ENCODE results near the gene F8. TPM values are rescaled to one million over a fixed set of nuclear protein-coding genes. Genes with fewer than 3 reads are reported as not detected.

F8 gene
- total RNA-seq, 2 donors from 2014 or later, result 13.2 to 39.1 TPM

DNA sequence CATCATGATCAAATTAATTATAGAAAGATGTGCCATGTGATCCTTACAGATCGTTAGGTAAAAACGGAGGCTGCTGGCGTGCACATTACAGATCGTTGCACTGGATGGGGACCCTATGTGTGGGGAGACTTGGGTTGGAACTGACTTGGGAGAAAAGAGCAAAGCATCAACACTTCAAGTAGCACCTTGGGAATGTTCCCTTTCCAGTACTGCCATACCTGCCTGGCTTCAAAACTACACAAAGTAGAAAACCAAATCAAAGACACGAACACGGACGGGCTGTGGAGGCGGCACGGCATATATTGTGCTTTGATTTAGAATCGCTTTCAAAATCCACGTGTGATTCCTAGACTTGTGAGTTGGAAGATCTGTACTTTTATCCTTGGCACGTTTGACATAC is 47.5 kb upstream of the F8 start:
- Histone ChIP-seq H3K36me3 (no peaks in the 10 kb centered on the region), H3K27me3 (replicated peaks; ENCODE audit: insufficient read depth) (no peaks in the 10 kb centered on the region), H3K4me3 (peak overlapping the region; percentile 47 to 51), H3K4me1 (replicated peaks) (no peaks in the 10 kb centered on the region), H3K9me3 (no peaks in the 10 kb centered on the region), H3K27ac (peak overlapping the region in 1 of 2 donors; percentile 82)
- TF ChIP-seq POLR2AphosphoS5 (IDR thresholded peaks at IDR 0.05) (no peak), CTCF (IDR thresholded peaks at IDR 0.05) (no peak), POLR2A (IDR thresholded peaks at IDR 0.05) (no peak)
- DNase-seq (ENCODE audit: low spot score), result no peak
- intact Hi-C loops (cut with DNase I), result loop anchor here (5.0 kb wide), 1 partner anchor 88 kb away; no protein-coding TSS in a partner anchor
- 3% methylated on average over 12 of the region's 12 CpGs for WGBS

- Histone ChIP-seq H3K4me3 (no peak overlapping the region), H3K36me3 (no peaks in the 10 kb centered on the region), H3K4me1 (replicated peaks) (no peaks in the 10 kb centered on the region), H3K9me3 (no peaks in the 10 kb centered on the region), H3K27me3 (replicated peaks; ENCODE audit: insufficient read depth) (no peaks in the 10 kb centered on the region), H3K27ac (no peak overlapping the region)
- no peak for DNase-seq (ENCODE audit: low spot score)
- TF ChIP-seq POLR2A (IDR thresholded peaks at IDR 0.05), result no peak
- TF ChIP-seq POLR2AphosphoS5 (IDR thresholded peaks at IDR 0.05), result no peak
- no peak for TF ChIP-seq CTCF (IDR thresholded peaks at IDR 0.05)
- intact Hi-C loops (cut with DNase I), result no loop called here
- 100% methylated on average over 1 of the region's 1 CpG for whole genome bisulfite sequencing
These were observed 46.9 kb upstream of the F8 start for GRCh38 chrX:155069414-155069813.

GRCh38 chrX:155068165-155068564 is 45.6 kb upstream of the F8 start:
- Histone ChIP-seq H3K36me3 (no peaks in the 10 kb centered on the region), H3K4me3 (no peak overlapping the region), H3K27ac (no peak overlapping the region), H3K4me1 (replicated peaks) (no peaks in the 10 kb centered on the region), H3K9me3 (no peaks in the 10 kb centered on the region), H3K27me3 (replicated peaks; ENCODE audit: insufficient read depth) (no peaks in the 10 kb centered on the region)
- TF ChIP-seq POLR2A (IDR thresholded peaks at IDR 0.05) (no peak), CTCF (IDR thresholded peaks at IDR 0.05) (no peak), POLR2AphosphoS5 (IDR thresholded peaks at IDR 0.05) (no peak)
- no CpG with 5 or more reads among the region's 1 CpG for WGBS
- intact Hi-C loops (cut with DNase I), result no loop called here
- no peak for DNase-seq (ENCODE audit: low spot score)

DNA sequence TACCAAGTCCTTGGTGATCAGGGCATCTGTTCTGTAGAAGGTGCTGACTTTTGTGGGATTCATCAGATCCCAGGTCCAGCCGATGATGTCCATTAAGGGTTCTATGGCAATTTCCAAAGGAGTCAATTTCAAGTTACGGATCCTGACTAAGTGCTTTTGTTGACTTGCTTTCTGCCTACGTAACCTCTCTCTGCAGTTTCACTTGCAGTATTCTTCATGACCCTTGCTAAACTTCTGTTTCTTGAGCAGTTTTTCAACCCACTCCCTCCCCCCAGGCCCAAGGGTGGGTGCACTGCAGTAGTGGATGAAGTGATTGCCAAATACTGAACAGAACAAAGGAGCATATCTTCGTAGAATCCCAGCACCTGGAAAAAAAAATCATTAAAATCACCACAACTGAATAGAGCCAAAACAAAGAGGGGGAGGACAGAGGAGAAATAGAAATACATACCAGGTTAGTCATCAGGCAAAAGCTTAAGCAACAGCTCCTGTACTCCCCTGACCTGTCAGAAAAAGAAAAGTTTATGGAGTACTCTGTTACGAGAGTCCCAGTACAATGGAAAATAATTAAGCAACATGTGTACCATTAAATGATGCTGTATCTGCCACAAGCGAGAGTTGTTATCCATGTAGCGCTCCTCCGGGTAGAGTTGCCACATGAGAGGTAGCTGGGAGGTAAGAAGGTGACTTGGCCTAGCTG is 42.7 kb upstream of the F8 start:
- Histone ChIP-seq H3K36me3 (no peaks in the 10 kb centered on the region), H3K4me1 (replicated peaks) (no peaks in the 10 kb centered on the region), H3K27ac (no peak overlapping the region), H3K9me3 (no peaks in the 10 kb centered on the region), H3K4me3 (no peak overlapping the region), H3K27me3 (replicated peaks; ENCODE audit: insufficient read depth) (no peaks in the 10 kb centered on the region)
- 56% methylated on average over 8 of the region's 8 CpGs for WGBS
- TF ChIP-seq POLR2AphosphoS5 (IDR thresholded peaks at IDR 0.05), result peak; percentile 40
- no peak for TF ChIP-seq CTCF (IDR thresholded peaks at IDR 0.05)
- TF ChIP-seq POLR2A (IDR thresholded peaks at IDR 0.05), result no peak
- DNase-seq (ENCODE audit: low spot score), result no peak
- intact Hi-C loops (cut with DNase I), result no loop called here

DNA sequence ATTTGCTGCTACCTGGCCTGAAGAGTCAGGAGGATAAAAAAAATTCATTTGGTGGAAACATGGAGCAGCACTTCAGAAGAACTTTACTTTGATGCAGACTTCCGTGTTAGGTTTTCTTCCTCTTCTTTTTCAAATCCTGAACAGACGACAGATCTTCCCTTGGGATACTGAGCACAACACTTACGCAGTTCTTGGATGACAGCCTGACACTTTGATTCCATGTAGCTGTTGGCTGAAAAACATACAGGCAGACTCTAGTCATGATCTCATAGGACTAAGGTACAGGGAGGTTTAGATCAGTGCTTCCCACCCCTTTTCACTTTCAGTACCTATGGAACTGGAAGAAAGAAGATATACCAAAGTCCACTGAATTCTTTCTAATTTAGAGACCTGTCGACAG is 39.2 kb upstream of the F8 start:
- intact Hi-C loops (cut with DNase I), result no loop called here
- TF ChIP-seq CTCF (IDR thresholded peaks at IDR 0.05) (no peak), POLR2AphosphoS5 (IDR thresholded peaks at IDR 0.05) (no peak), POLR2A (IDR thresholded peaks at IDR 0.05) (no peak)
- Histone ChIP-seq H3K27me3 (replicated peaks; ENCODE audit: insufficient read depth) (no peaks in the 10 kb centered on the region), H3K4me1 (replicated peaks) (no peaks in the 10 kb centered on the region), H3K4me3 (no peak overlapping the region), H3K36me3 (no peaks in the 10 kb centered on the region), H3K27ac (no peak overlapping the region), H3K9me3 (no peaks in the 10 kb centered on the region)
- no peak for DNase-seq (ENCODE audit: low spot score)
- WGBS, result 80% methylated on average over 4 of the region's 4 CpGs
